Measurements from ENCODE around the gene TTC3.
"Not testable (repeated sequence)": the region's sequence is repeated elsewhere in the genome, so short reads cannot be mapped to it uniquely, and the experiment has no call there.

The TTC3 gene

GRCh38 chr21:37136744-37137143, 63.7 kb downstream of the TTC3 start:
- Mint-ChIP-seq H3K9me3 (peaks cover 15% of the 10 kb centered on the region), H3K27me3 (ENCODE audit: low read depth) (no peaks in the 10 kb centered on the region), H3K4me3 (no peak overlapping the region), H3K36me3 (ENCODE audit: low read depth) (peaks cover 86% of the 10 kb centered on the region), H3K4me1 (no peaks in the 10 kb centered on the region), H3K27ac (no peak overlapping the region)
- TF ChIP-seq CTCF (IDR thresholded peaks at IDR 0.05; ENCODE audit: unreplicated experiment in 3 of 3): no peak

GRCh38 chr21:37139154-37139553, 66.1 kb downstream of the TTC3 start:
- Mint-ChIP-seq H3K27me3 (ENCODE audit: low read depth) (no peaks in the 10 kb centered on the region), H3K27ac (no peak overlapping the region), H3K9me3 (peaks cover 19% of the 10 kb centered on the region), H3K4me1 (no peaks in the 10 kb centered on the region), H3K4me3 (no peak overlapping the region), H3K36me3 (ENCODE audit: low read depth) (peaks cover 90% of the 10 kb centered on the region)
- no peak for TF ChIP-seq CTCF (IDR thresholded peaks at IDR 0.05; ENCODE audit: unreplicated experiment in 3 of 3)

GRCh38 chr21:37139902-37140301, 66.8 kb downstream of the TTC3 start:
- peaks cover 90% of the 10 kb centered on the region for H3K36me3 Mint-ChIP-seq (ENCODE audit: low read depth)
- TF ChIP-seq CTCF (IDR thresholded peaks at IDR 0.05; ENCODE audit: unreplicated experiment in 3 of 3): no peak
- no peak overlapping the region for H3K27ac Mint-ChIP-seq
- H3K4me3 Mint-ChIP-seq: no peak overlapping the region
- H3K9me3 Mint-ChIP-seq: peaks cover 19% of the 10 kb centered on the region
- H3K27me3 Mint-ChIP-seq (ENCODE audit: low read depth): no peaks in the 10 kb centered on the region
- no peaks in the 10 kb centered on the region for H3K4me1 Mint-ChIP-seq

- not testable (repeated sequence) for H3K4me1 Mint-ChIP-seq; H3K27ac Mint-ChIP-seq; H3K4me3 Mint-ChIP-seq; H3K9me3 Mint-ChIP-seq; H3K27me3 Mint-ChIP-seq (ENCODE audit: low read depth)
- peaks cover 92% of the 10 kb centered on the region for H3K36me3 Mint-ChIP-seq (ENCODE audit: low read depth)
These were observed 70.3 kb downstream of the TTC3 start for GRCh38 chr21:37143392-37143791.

GRCh38 chr21:37145635-37146111, 72.6 kb downstream of the TTC3 start:
- no peak for TF ChIP-seq CTCF (IDR thresholded peaks at IDR 0.05; ENCODE audit: unreplicated experiment in 3 of 3)
- Mint-ChIP-seq H3K27me3 (ENCODE audit: low read depth) (no peaks in the 10 kb centered on the region), H3K27ac (peak overlapping the region in 2 of 3 experiments; percentile 25 to 26), H3K9me3 (peaks cover 4% of the 10 kb centered on the region), H3K36me3 (ENCODE audit: low read depth) (peaks cover 92% of the 10 kb centered on the region), H3K4me3 (no peak overlapping the region), H3K4me1 (peaks cover 6% of the 10 kb centered on the region)

GRCh38 chr21:37146320-37147235, 73.5 kb downstream of the TTC3 start:
- peak overlapping the region in 1 of 3 experiments; percentile 22 for H3K27ac Mint-ChIP-seq
- TF ChIP-seq CTCF (IDR thresholded peaks at IDR 0.05; ENCODE audit: unreplicated experiment in 3 of 3): no peak

More at GRCh38 chr21:37146320-37147235, 73.5 kb downstream of the TTC3 start:
- peaks cover 91% of the 10 kb centered on the region for H3K36me3 Mint-ChIP-seq (ENCODE audit: low read depth)
- H3K27me3 Mint-ChIP-seq (ENCODE audit: low read depth): no peaks in the 10 kb centered on the region
- peaks cover 4% of the 10 kb centered on the region for H3K9me3 Mint-ChIP-seq
- no peak overlapping the region for H3K4me3 Mint-ChIP-seq
- peaks cover 8% of the 10 kb centered on the region for H3K4me1 Mint-ChIP-seq

Measured in nephron (organoid).